Gastroesophageal sphincter (tissue), 4 donors: ENCODE data around the gene INSL6. TPM values are rescaled to one million over a fixed set of nuclear protein-coding genes. Genes with fewer than 3 reads are reported as not detected.

Experiments
- ATAC-seq: fragments of 150-250 bp; one replicate; pipeline ENCODE4 v1.9.1; 2016; ENCODE audit warnings: mild to moderate bottlenecking, moderate library complexity
- H3K27ac ChIP-seq, 4 donors: fragments of 200-600 bp; sonication (generic) in 3 of 4; 1 replicate in 3 of 4; 2 replicates in 1 of 4; pipeline ENCODE4 v1.5.1; 2016 to 2019
- H3K27me3 ChIP-seq: fragments of 200-600 bp; sonication (generic); one replicate; pipeline ENCODE4 v1.5.1; 2019
- H3K36me3 ChIP-seq, 2 donors: fragments of 200-600 bp; sonication (generic); one replicate each; pipeline ENCODE4 v1.5.1; 2019; ENCODE audit warnings: control low read depth in 1 of 2
- H3K4me1 ChIP-seq, 3 donors: fragments of 200-600 bp; sonication (generic); 1 replicate in 2 of 3; 2 replicates in 1 of 3; pipeline ENCODE4 v1.5.1; 2016 to 2019; ENCODE audit warnings: control low read depth in 2 of 3
- H3K4me3 ChIP-seq, 2 donors: fragments of 200-600 bp; sonication (generic); one replicate each; pipeline ENCODE4 v1.5.1; 2019; ENCODE audit warnings: mild to moderate bottlenecking in 1 of 2, moderate library complexity in 1 of 2
- H3K9me3 ChIP-seq, 3 donors: fragments of 200-600 bp; sonication (generic); one replicate each; pipeline ENCODE4 v1.5.1; 2017 to 2019; ENCODE audit warnings: control low read depth in 2 of 3
- EP300 ChIP-seq: sonication (generic); formaldehyde crosslinking; IDR thresholded peaks from one replicate; pipeline ENCODE4 v1.6.1; 2017; ENCODE audit warnings: antibody characterized with exemption, mild to moderate bottlenecking
- POLR2A ChIP-seq, 2 donors: fragments of 450-650 bp; IDR thresholded peaks; one replicate each; pipeline ENCODE4 v1.6.1; 2017; ENCODE audit warnings: antibody characterized with exemption in 2 of 2, mild to moderate bottlenecking in 2 of 2, moderate library complexity in 1 of 2
- POLR2AphosphoS5 ChIP-seq: sonication (generic); formaldehyde crosslinking; IDR thresholded peaks from one replicate; pipeline ENCODE4 v1.6.1; 2017; ENCODE audit warnings: antibody characterized with exemption
- WGBS, 2 donors: methylation state at CpG; one replicate each; pipeline ENCODE4 v1.1.5; 2018; ENCODE audit warnings: low coverage in 1 of 2; 5-methylcytosine and 5-hydroxymethylcytosine counted together
- small RNA-seq, 4 donors: library from RNA; depleted of rRNA; stranded (forward); fragments of <200 nt; gene quantifications; one replicate each; pipeline ENCODE3, GENCODE V24; 2016
- total RNA-seq, 4 donors: library from RNA; depleted of rRNA; stranded (reverse); fragments of >200 nt; gene quantifications; one replicate each; pipeline ENCODE4 v1.1.0, GENCODE V29; 2016
- TF ChIP-seq, protein P1 (sequence below), 4 experiments: fragments of 200-600 bp in 2 of 4; fragments of 450-650 bp in 2 of 4; sonication (generic) in 1 of 4; IDR thresholded peaks; one replicate each; pipeline ENCODE4 v1.5.1; 2017 to 2019; ENCODE audit warnings: antibody characterized with exemption in 4 of 4, mild to moderate bottlenecking in 2 of 4, moderate library complexity in 2 of 4

INSL6 gene
- total RNA-seq, 4 donors from 2014 or later = not detected

DNA sequence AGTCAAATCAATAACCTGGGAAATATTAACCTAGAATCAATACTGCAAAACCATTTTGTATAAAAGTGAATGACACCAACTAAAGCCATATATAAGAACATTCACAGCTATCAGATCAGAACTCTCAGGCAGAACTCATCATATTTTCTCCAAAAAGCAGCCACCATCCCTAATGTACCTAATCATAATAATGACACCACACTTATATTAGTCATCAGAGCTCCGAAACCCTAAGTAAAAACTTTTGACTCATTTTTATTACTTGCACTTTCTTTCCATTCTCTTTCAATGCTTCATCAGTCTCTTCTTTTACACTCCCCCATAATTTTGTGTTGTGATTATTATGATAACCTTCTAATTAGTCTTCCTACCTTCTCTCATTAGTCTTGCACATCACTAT lies 45.3 kb downstream of the INSL6 start:
- H3K36me3 ChIP-seq = peaks cover 0 to 24% of the 10 kb centered on the region in 2 donors
- TF ChIP-seq POLR2AphosphoS5 = no peak
- TF ChIP-seq, protein P1, sequence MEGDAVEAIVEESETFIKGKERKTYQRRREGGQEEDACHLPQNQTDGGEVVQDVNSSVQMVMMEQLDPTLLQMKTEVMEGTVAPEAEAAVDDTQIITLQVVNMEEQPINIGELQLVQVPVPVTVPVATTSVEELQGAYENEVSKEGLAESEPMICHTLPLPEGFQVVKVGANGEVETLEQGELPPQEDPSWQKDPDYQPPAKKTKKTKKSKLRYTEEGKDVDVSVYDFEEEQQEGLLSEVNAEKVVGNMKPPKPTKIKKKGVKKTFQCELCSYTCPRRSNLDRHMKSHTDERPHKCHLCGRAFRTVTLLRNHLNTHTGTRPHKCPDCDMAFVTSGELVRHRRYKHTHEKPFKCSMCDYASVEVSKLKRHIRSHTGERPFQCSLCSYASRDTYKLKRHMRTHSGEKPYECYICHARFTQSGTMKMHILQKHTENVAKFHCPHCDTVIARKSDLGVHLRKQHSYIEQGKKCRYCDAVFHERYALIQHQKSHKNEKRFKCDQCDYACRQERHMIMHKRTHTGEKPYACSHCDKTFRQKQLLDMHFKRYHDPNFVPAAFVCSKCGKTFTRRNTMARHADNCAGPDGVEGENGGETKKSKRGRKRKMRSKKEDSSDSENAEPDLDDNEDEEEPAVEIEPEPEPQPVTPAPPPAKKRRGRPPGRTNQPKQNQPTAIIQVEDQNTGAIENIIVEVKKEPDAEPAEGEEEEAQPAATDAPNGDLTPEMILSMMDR (IDR thresholded peaks at IDR 0.05) = no peak
- TF ChIP-seq POLR2A (IDR thresholded peaks at IDR 0.05) = no peak
- 60 to 83% methylated on average over 1 of the region's 1 CpG for WGBS, 2 donors
- H3K4me3 ChIP-seq = no peak overlapping the region
- H3K9me3 ChIP-seq = peaks cover 0 to 51% (median 0%) of the 10 kb centered on the region in 3 donors
- H3K4me1 ChIP-seq = no peaks in the 10 kb centered on the region
- H3K27me3 ChIP-seq = no peaks in the 10 kb centered on the region
- no peak overlapping the region for H3K27ac ChIP-seq
- no peak for ATAC-seq

DNA sequence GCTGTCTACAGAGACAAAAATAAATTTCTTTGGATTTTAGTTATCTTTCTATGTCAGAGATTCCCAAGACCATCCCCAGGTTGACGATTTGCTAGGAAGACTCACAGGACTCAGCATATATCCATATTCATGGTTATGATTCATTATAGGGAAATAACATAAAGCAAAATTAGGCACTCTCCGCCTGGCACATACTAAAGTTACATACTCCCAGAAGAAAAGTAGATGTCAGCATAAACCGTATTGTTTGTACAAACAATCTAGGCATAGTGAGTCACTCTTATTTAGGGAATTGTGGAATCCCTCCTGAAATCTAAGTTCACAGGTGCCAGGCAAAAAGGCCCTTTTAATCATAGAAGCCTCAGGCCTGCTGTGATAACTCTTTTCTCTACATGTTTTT lies 62.9 kb downstream of the INSL6 start:
- Histone ChIP-seq H3K36me3 (peaks cover 0 to 46% of the 10 kb centered on the region in 2 donors), H3K4me1 (no peaks in the 10 kb centered on the region), H3K4me3 (no peak overlapping the region), H3K27ac (no peak overlapping the region), H3K9me3 (peaks cover 0 to 7% (median 0%) of the 10 kb centered on the region in 3 donors), H3K27me3 (no peaks in the 10 kb centered on the region)
- ATAC-seq = no peak
- TF ChIP-seq EP300 = no peak
- no peak for TF ChIP-seq POLR2A (IDR thresholded peaks at IDR 0.05)
- TF ChIP-seq POLR2AphosphoS5 = no peak
- TF ChIP-seq, protein P1 (IDR thresholded peaks at IDR 0.05) = no peak
- 82 to 95% methylated on average over 3 of the region's 3 CpGs for WGBS, 2 donors

DNA sequence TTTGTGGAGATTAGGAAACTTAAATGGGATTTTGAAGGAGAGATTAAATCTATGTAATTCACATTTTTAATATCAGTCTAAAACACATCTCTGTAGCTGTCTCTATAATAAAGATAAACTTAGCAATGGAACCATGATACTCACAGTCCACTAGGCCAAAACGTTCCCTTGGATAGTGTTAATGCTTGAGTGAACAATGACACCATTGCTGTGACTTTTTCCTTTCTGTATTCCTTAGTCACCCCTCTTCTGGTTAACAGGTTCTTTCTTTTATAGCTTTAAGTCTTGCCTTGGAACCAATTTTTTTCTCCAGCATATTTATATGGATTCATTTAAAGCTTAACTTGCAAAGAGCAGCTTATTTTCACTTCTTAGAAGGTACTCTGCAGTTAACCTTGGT lies 63.3 kb downstream of the INSL6 start:
- Histone ChIP-seq H3K27ac (no peak overlapping the region), H3K4me1 (no peaks in the 10 kb centered on the region), H3K4me3 (no peak overlapping the region), H3K36me3 (peaks cover 0 to 42% of the 10 kb centered on the region in 2 donors), H3K27me3 (no peaks in the 10 kb centered on the region), H3K9me3 (peaks cover 0 to 7% (median 0%) of the 10 kb centered on the region in 3 donors)
- TF ChIP-seq EP300 = no peak
- TF ChIP-seq, protein P1 (IDR thresholded peaks at IDR 0.05) = no peak
- TF ChIP-seq POLR2AphosphoS5 = no peak
- 56 to 67% methylated on average over 1 of the region's 1 CpG for WGBS, 2 donors
- no peak for ATAC-seq

DNA sequence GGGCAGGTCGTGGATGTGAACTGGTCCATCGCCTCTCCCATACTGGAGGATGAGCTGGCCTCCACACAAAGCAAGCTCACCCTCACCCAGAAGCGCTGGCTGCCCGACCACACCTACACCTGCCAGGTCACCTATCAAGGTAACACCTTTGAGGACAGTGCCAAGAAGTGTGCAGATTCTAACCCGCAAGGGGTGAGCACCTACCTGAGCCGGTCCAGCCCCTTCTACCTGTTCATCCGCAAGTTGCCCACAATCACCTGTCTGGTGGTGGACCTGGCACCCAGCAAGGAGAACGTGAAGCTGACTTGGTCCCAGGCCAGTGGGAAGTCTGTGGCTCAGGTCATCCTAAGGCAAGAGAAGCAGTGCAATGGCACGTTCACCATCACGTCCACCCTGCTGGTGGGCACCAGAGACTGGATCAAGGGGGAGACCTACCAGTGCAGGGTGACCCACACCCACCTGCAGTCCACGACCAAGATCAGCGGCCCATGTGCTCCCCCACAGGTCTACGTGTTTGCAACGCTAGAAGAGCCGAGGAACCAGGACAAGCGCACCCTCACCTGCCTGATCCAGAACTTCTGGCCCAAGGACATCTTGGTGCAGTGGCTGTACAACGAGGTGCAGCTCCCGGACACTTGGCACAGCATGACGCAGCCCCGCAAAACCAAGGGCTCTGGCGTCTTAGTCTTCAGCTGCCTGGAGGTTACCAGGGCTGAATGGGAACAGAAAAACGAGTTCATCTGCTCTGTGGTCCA lies 71.3 kb downstream of the INSL6 start:
- 91 to 100% methylated on average over 4 to 5 of the region's 22 CpGs for WGBS, 2 donors

More for the DNA sequence above, 71.3 kb downstream of the INSL6 start:
- peaks cover 0 to 19% of the 10 kb centered on the region in 2 donors for H3K36me3 ChIP-seq
- ATAC-seq = no peak
- H3K4me1 ChIP-seq = no peaks in the 10 kb centered on the region
- H3K9me3 ChIP-seq = peaks cover 0 to 16% (median 0%) of the 10 kb centered on the region in 3 donors
- no peak overlapping the region for H3K4me3 ChIP-seq
- no peak for TF ChIP-seq EP300
- TF ChIP-seq POLR2AphosphoS5 = no peak
- TF ChIP-seq, protein P1 (IDR thresholded peaks at IDR 0.05) = no peak
- TF ChIP-seq POLR2A (IDR thresholded peaks at IDR 0.05) = no peak
- no peak overlapping the region for H3K27ac ChIP-seq
- no peaks in the 10 kb centered on the region for H3K27me3 ChIP-seq

Small RNA genes within 50 kb of the gene (small RNA-seq; reads per million reads assigned to genes)
- 0 reads per million in 4 donors for gene AL133547.1

Other genes with a start within 250 kb of the INSL6 start
- gene JAK2, start 200.4 kb downstream of the INSL6 start, total RNA-seq = 10 to 100 TPM; 29.9 to 45.5 (median 35.8) TPM
- gene INSL4, start 45.8 kb upstream of the INSL6 start, total RNA-seq = not detected
- not detected for gene RLN2, start 119.1 kb upstream of the INSL6 start, total RNA-seq
- gene RLN1, start 154.2 kb upstream of the INSL6 start, total RNA-seq = not detected